ENCODE data around the gene ZNF319. TPM values are rescaled to one million over a fixed set of nuclear protein-coding genes. Genes with fewer than 3 reads are reported as not detected.

Gene ZNF319
- total and polyA plus RNA-seq, 2 of the 13 experiments (the other 11 are each of a cell fraction or from before 2014, with no cell fraction given): 2.4 to 3.6 TPM

DNA sequence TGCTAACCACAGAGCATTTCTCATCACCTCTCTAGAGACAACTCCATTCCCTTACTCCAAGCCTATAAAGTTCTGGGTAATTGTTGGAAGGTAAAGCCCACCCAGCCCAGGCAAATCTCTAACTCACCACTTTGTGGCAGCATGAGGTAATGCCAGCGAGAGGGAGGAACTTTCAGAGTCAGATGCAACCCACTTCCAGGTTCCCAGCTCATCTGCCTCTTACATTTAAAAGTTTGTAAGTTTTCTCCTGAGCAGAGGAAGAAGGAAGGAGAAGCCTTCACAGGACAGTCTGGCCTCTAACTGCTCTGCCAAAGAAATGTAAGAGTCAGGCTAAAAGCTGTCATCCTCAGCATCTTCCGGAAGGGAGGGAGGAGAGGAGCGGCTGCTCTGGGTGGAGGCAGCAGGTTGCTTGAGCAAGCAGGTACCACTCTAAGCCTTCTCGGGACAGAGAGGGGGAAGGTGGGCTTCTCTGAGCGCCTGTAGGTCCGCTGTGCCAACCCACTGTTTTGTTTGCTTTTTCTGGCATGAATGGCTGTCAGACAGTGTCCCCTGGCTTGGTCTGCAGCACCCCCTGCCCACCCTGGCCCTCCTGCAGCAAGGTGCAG is 1.0 kb downstream of the ZNF319 start (continued):
- TF ChIP-seq, protein P1, sequence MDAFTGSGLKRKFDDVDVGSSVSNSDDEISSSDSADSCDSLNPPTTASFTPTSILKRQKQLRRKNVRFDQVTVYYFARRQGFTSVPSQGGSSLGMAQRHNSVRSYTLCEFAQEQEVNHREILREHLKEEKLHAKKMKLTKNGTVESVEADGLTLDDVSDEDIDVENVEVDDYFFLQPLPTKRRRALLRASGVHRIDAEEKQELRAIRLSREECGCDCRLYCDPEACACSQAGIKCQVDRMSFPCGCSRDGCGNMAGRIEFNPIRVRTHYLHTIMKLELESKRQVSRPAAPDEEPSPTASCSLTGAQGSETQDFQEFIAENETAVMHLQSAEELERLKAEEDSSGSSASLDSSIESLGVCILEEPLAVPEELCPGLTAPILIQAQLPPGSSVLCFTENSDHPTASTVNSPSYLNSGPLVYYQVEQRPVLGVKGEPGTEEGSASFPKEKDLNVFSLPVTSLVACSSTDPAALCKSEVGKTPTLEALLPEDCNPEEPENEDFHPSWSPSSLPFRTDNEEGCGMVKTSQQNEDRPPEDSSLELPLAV (CRISPR knock-in tag; conservative IDR thresholded peaks at IDR 0.05; ENCODE audit: low read depth): no peak
- TF ChIP-seq KLF13 (CRISPR knock-in tag; IDR thresholded peaks at IDR 0.05): no peak
- TF ChIP-seq TOPORS (CRISPR knock-in tag; IDR thresholded peaks at IDR 0.05): no peak
- TF ChIP-seq, protein P2, sequence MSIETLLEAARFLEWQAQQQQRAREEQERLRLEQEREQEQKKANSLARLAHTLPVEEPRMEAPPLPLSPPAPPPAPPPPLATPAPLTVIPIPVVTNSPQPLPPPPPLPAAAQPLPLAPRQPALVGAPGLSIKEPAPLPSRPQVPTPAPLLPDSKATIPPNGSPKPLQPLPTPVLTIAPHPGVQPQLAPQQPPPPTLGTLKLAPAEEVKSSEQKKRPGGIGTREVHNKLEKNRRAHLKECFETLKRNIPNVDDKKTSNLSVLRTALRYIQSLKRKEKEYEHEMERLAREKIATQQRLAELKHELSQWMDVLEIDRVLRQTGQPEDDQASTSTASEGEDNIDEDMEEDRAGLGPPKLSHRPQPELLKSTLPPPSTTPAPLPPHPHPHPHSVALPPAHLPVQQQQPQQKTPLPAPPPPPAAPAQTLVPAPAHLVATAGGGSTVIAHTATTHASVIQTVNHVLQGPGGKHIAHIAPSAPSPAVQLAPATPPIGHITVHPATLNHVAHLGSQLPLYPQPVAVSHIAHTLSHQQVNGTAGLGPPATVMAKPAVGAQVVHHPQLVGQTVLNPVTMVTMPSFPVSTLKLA (IDR thresholded peaks at IDR 0.05): no peak
- TF ChIP-seq PAX8 (CRISPR knock-in tag; IDR thresholded peaks at IDR 0.05; ENCODE audit: borderline replicate concordance): no peak
- TF ChIP-seq ZFP41 (CRISPR knock-in tag; IDR thresholded peaks at IDR 0.05; ENCODE audit: borderline replicate concordance): no peak
- TF ChIP-seq GFI1 (CRISPR knock-in tag; IDR thresholded peaks at IDR 0.05; ENCODE audit: borderline replicate concordance): no peak; the same call in 1 of the 2 replicates
- TF ChIP-seq TBX3 (IDR thresholded peaks at IDR 0.05; ENCODE audit: borderline replicate concordance): no peak
- no peak for TF ChIP-seq RBM39 (IDR thresholded peaks at IDR 0.05; ENCODE audit: low read depth, low read length, poor library complexity, severe bottlenecking)
- TF ChIP-seq, protein P3, sequence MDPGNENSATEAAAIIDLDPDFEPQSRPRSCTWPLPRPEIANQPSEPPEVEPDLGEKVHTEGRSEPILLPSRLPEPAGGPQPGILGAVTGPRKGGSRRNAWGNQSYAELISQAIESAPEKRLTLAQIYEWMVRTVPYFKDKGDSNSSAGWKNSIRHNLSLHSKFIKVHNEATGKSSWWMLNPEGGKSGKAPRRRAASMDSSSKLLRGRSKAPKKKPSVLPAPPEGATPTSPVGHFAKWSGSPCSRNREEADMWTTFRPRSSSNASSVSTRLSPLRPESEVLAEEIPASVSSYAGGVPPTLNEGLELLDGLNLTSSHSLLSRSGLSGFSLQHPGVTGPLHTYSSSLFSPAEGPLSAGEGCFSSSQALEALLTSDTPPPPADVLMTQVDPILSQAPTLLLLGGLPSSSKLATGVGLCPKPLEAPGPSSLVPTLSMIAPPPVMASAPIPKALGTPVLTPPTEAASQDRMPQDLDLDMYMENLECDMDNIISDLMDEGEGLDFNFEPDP (CRISPR knock-in tag; conservative IDR thresholded peaks at IDR 0.05): no peak
- no peak for TF ChIP-seq ZMYM4 (CRISPR knock-in tag; IDR thresholded peaks at IDR 0.05)
- no peak for TF ChIP-seq ZNF773 (CRISPR knock-in tag; IDR thresholded peaks at IDR 0.05; ENCODE audit: borderline replicate concordance)
- no peak for TF ChIP-seq TEAD2 (CRISPR knock-in tag; IDR thresholded peaks at IDR 0.05)
- TF ChIP-seq, protein P4, sequence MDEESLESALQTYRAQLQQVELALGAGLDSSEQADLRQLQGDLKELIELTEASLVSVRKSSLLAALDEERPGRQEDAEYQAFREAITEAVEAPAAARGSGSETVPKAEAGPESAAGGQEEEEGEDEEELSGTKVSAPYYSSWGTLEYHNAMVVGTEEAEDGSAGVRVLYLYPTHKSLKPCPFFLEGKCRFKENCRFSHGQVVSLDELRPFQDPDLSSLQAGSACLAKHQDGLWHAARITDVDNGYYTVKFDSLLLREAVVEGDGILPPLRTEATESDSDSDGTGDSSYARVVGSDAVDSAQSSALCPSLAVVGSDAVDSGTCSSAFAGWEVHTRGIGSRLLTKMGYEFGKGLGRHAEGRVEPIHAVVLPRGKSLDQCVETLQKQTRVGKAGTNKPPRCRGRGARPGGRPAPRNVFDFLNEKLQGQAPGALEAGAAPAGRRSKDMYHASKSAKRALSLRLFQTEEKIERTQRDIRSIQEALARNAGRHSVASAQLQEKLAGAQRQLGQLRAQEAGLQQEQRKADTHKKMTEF (CRISPR knock-in tag; IDR thresholded peaks at IDR 0.05): no peak
- no peak for TF ChIP-seq RFX1 (IDR thresholded peaks at IDR 0.05)
- peak; percentile 27; the same call in 1 of the 2 replicates for TF ChIP-seq STAG1 (CRISPR knock-in tag; IDR thresholded peaks at IDR 0.05)
- TF ChIP-seq, protein P5, sequence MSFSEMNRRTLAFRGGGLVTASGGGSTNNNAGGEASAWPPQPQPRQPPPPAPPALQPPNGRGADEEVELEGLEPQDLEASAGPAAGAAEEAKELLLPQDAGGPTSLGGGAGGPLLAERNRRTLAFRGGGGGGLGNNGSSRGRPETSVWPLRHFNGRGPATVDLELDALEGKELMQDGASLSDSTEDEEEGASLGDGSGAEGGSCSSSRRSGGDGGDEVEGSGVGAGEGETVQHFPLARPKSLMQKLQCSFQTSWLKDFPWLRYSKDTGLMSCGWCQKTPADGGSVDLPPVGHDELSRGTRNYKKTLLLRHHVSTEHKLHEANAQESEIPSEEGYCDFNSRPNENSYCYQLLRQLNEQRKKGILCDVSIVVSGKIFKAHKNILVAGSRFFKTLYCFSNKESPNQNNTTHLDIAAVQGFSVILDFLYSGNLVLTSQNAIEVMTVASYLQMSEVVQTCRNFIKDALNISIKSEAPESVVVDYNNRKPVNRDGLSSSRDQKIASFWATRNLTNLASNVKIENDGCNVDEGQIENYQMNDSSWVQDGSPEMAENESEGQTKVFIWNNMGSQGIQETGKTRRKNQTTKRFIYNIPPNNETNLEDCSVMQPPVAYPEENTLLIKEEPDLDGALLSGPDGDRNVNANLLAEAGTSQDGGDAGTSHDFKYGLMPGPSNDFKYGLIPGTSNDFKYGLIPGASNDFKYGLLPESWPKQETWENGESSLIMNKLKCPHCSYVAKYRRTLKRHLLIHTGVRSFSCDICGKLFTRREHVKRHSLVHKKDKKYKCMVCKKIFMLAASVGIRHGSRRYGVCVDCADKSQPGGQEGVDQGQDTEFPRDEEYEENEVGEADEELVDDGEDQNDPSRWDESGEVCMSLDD (CRISPR knock-in tag; IDR thresholded peaks at IDR 0.05; ENCODE audit: borderline replicate concordance): no peak
- no peak for TF ChIP-seq SP5 (CRISPR knock-in tag; IDR thresholded peaks at IDR 0.05; ENCODE audit: borderline replicate concordance, low read depth)
- TF ChIP-seq ZSCAN12 (CRISPR knock-in tag; IDR thresholded peaks at IDR 0.05): no peak
- no peak for TF ChIP-seq ZBTB42 (CRISPR knock-in tag; IDR thresholded peaks at IDR 0.05)
- TF ChIP-seq CCDC6 (CRISPR knock-in tag; IDR thresholded peaks at IDR 0.05): no peak
- no peak for TF ChIP-seq FOXO1 (CRISPR knock-in tag; IDR thresholded peaks at IDR 0.05)
- TF ChIP-seq ZNF660 (CRISPR knock-in tag; IDR thresholded peaks at IDR 0.05; ENCODE audit: borderline replicate concordance, low read depth): no peak
